Parathyroid adenoma (tissue), 2 donors: ENCODE measurements around the gene ZNF487.
"Not testable (repeated sequence)": the region's sequence is repeated elsewhere in the genome, so short reads cannot be mapped to it uniquely, and the experiment has no call there.

Experiments
- H2AFZ ChIP-seq: fragments of 300-600 bp; sonication (generic); one replicate; pipeline ENCODE4 v1.7.0; 2017; ENCODE audit warnings: antibody characterized with exemption, mild to moderate bottlenecking
- H3K27ac ChIP-seq: fragments of 300-600 bp; sonication (generic); one replicate; pipeline ENCODE4 v1.7.0; 2017
- H3K27me3 ChIP-seq: fragments of 300-600 bp; sonication (generic); one replicate; pipeline ENCODE4 v1.7.0; 2017; ENCODE audit warnings: low read length; ENCODE audit not compliant: control insufficient read depth, insufficient read depth
- H3K36me3 ChIP-seq: fragments of 300-600 bp; sonication (generic); one replicate; pipeline ENCODE4 v1.7.0; 2017; ENCODE audit warnings: low read length; ENCODE audit not compliant: control insufficient read depth, insufficient read depth
- H3K4me1 ChIP-seq: fragments of 300-600 bp; sonication (generic); one replicate; pipeline ENCODE4 v1.7.0; 2017; ENCODE audit warnings: control low read depth
- H3K4me2 ChIP-seq: fragments of 300-600 bp; sonication (generic); one replicate; pipeline ENCODE4 v1.7.0; 2017; ENCODE audit warnings: low read length
- H3K4me3 ChIP-seq: fragments of 300-600 bp; sonication (generic); one replicate; pipeline ENCODE4 v1.7.0; 2017; ENCODE audit warnings: low read depth, low read length
- H3K79me2 ChIP-seq: fragments of 300-600 bp; sonication (generic); one replicate; pipeline ENCODE4 v1.7.0; 2017; ENCODE audit warnings: control low read depth
- H3K9ac ChIP-seq: fragments of 300-600 bp; sonication (generic); one replicate; pipeline ENCODE4 v1.7.0; 2017; ENCODE audit warnings: mild to moderate bottlenecking
- H3K9me3 ChIP-seq: fragments of 300-600 bp; sonication (generic); one replicate; pipeline ENCODE4 v1.7.0; 2017; ENCODE audit warnings: low read length; ENCODE audit not compliant: control insufficient read depth
- CTCF ChIP-seq: fragments of 300-600 bp; sonication (generic); IDR thresholded peaks from one replicate; pipeline ENCODE4 v1.7.0; 2017; ENCODE audit warnings: antibody characterized with exemption, mild to moderate bottlenecking
- donor health status: primary hyperparathyroidism.

The ZNF487 gene

GRCh38 chr10:43444323-43444722 is 7.4 kb downstream of the ZNF487 start:
- no peak overlapping the region for H2AFZ ChIP-seq
- no peak overlapping the region for H3K27ac ChIP-seq
- H3K4me1 ChIP-seq = no peaks in the 10 kb centered on the region
- H3K9me3 ChIP-seq = no peaks in the 10 kb centered on the region
- H3K4me3 ChIP-seq = no peak overlapping the region
- no peak overlapping the region for H3K4me2 ChIP-seq
- no peaks in the 10 kb centered on the region for H3K27me3 ChIP-seq
- peaks cover 13% of the 10 kb centered on the region for H3K79me2 ChIP-seq
- H3K36me3 ChIP-seq = no peaks in the 10 kb centered on the region
- TF ChIP-seq CTCF = no peak
- H3K9ac ChIP-seq = no peak overlapping the region

DNA sequence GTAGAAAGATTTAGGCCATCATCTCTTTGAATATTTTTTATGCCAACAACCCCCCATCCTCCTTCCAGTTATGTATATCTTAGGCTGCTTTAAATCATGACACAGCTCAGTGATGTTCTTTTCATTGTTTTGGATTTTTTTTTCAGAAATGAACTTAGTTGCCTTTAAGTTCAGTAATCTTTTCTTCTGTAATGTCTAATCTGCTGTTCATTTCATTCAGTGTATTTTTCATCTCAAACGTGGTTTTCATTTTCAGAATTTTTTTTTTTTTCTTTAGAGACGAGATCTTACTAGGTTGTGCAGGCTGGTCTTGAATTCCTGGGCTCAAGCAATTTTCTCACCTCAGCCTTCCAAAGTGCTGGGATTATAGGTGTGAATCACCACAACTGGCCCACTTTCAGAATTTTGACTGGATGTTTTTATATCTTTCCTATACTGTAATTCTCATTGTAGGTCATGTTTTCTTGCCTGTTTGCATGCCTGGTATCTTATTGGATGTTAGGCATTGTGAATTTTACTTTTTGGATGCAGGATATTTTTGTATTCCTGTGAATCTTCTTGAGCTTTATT is 8.1 kb downstream of the ZNF487 start:
- Histone ChIP-seq H3K4me1 (no peaks in the 10 kb centered on the region), H3K4me2 (no peak overlapping the region), H3K27me3 (no peaks in the 10 kb centered on the region), H3K9me3 (no peaks in the 10 kb centered on the region), H2AFZ (no peak overlapping the region), H3K4me3 (no peak overlapping the region), H3K9ac (no peak overlapping the region), H3K36me3 (no peaks in the 10 kb centered on the region), H3K27ac (no peak overlapping the region), H3K79me2 (peaks cover 13% of the 10 kb centered on the region)
- TF ChIP-seq CTCF = no peak

- not testable (repeated sequence) for H3K4me3 ChIP-seq, H3K4me2 ChIP-seq, H3K27me3 ChIP-seq, H3K9ac ChIP-seq, H3K27ac ChIP-seq, H2AFZ ChIP-seq, H3K9me3 ChIP-seq, H3K4me1 ChIP-seq, H3K36me3 ChIP-seq
- H3K79me2 ChIP-seq = peaks cover 13% of the 10 kb centered on the region
These were observed 9.5 kb downstream of the ZNF487 start for GRCh38 chr10:43446219-43447017.

DNA sequence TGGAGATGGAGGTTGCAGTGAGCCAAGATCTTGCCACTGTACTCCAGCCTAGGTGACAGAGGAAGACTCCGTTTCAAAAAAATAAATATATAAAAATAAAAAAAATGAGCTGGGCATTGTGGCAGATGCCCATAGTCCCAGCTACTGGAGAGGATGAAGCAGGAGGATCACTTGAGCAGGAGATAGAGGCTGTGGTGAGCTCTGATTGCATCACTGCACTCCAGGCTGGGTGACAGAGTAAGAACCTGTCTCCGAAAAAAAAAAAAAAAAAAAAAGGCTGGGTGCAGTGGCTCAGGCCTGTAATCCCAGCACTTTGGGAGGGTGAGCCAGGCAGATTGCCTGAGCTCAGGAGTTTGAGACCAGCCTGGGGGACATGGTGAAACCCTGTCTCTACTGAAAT is 11.8 kb downstream of the ZNF487 start:
- no peaks in the 10 kb centered on the region for H3K4me1 ChIP-seq
- no peaks in the 10 kb centered on the region for H3K36me3 ChIP-seq
- H2AFZ ChIP-seq = no peak overlapping the region
- H3K9ac ChIP-seq = no peak overlapping the region
- TF ChIP-seq CTCF = no peak
- H3K9me3 ChIP-seq = no peaks in the 10 kb centered on the region
- peaks cover 10% of the 10 kb centered on the region for H3K79me2 ChIP-seq
- H3K4me3 ChIP-seq = no peak overlapping the region
- H3K27me3 ChIP-seq = no peaks in the 10 kb centered on the region
- no peak overlapping the region for H3K27ac ChIP-seq
- H3K4me2 ChIP-seq = no peak overlapping the region

GRCh38 chr10:43452356-43452914 is 15.5 kb downstream of the ZNF487 start:
- Histone ChIP-seq H3K4me3 (no peak overlapping the region), H3K27me3 (no peaks in the 10 kb centered on the region), H3K27ac (no peak overlapping the region), H3K9me3 (no peaks in the 10 kb centered on the region), H3K4me1 (no peaks in the 10 kb centered on the region), H3K36me3 (no peaks in the 10 kb centered on the region), H2AFZ (no peak overlapping the region), H3K79me2 (no peaks in the 10 kb centered on the region), H3K9ac (no peak overlapping the region), H3K4me2 (no peak overlapping the region)
- TF ChIP-seq CTCF = no peak
